GM12891 (cell line): ENCODE measurements around the gene ATP6V1G3.

ENCODE experiments used
- PAX5 ChIP-seq: IDR thresholded peaks from 2 replicates; pipeline ENCODE4 v1.6.1; 2011; ENCODE audit warnings: low read length, moderate library complexity, mild to moderate bottlenecking; ENCODE audit not compliant: insufficient read depth, severe bottlenecking
- POLR2A ChIP-seq: IDR thresholded peaks from 2 replicates; pipeline ENCODE4 v1.6.1; 2011; ENCODE audit warnings: low read depth, low read length, control low read depth
- POLR2AphosphoS5 ChIP-seq: IDR thresholded peaks from 2 replicates; pipeline ENCODE4 v1.6.1; 2011; ENCODE audit warnings: low read depth, low read length, control low read depth
- POU2F2 ChIP-seq: IDR thresholded peaks from 2 replicates; pipeline ENCODE4 v1.6.1; 2011; ENCODE audit warnings: low read depth, mild to moderate bottlenecking, control low read depth, low read length, moderate library complexity
- TAF1 ChIP-seq: IDR thresholded peaks from 2 replicates; pipeline ENCODE4 v1.6.1; 2011; ENCODE audit warnings: low read depth, low read length, control low read depth

DNA sequence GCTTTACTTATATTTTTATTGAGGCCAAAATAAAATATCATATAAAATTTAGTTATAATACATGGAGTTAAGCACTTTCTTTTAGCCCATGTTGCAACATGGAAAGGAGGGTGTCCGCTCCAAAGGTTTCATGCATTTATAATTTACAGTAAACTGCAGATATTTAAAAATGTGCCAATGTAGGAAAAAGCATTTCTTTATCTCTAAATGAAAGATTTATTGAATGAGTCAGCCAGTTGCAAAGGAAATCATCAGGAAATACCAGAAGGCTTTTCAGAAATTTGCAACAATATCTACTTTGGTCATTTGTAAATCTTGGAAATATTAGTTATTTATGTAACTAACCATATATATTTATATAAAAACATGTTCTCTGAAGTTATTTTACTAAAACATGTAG lies 12.1 kb downstream of the ATP6V1G3 start:
- TF ChIP-seq POLR2A, result no peak
- no peak for TF ChIP-seq POLR2AphosphoS5
- TF ChIP-seq TAF1, result no peak
- TF ChIP-seq PAX5, result no peak
- no peak for TF ChIP-seq POU2F2
